ENCODE data around the gene CDKAL1. TPM values are rescaled to one million over a fixed set of nuclear protein-coding genes. Genes with fewer than 3 reads are reported as not detected.

Gene CDKAL1
- total and polyA plus RNA-seq, 8 donors = 3.4 to 36.7 (median 10.4) TPM

GRCh38 chr6:21109391-21110178, 575.3 kb downstream of the CDKAL1 start:
- peak in 1 of 2 donors; percentile 39 for DNase-seq
- intact Hi-C loops (cut with DNase I; ENCODE audit: low total_unique reads) = no loop called here
- peak overlapping the region in 2 of 5 donors; percentile 20 to 25 for H3K27ac ChIP-seq
- TF ChIP-seq POLR2A (IDR thresholded peaks at IDR 0.05) = no peak
- no peak for TF ChIP-seq EP300 (IDR thresholded peaks at IDR 0.05)
- TF ChIP-seq, protein P1, sequence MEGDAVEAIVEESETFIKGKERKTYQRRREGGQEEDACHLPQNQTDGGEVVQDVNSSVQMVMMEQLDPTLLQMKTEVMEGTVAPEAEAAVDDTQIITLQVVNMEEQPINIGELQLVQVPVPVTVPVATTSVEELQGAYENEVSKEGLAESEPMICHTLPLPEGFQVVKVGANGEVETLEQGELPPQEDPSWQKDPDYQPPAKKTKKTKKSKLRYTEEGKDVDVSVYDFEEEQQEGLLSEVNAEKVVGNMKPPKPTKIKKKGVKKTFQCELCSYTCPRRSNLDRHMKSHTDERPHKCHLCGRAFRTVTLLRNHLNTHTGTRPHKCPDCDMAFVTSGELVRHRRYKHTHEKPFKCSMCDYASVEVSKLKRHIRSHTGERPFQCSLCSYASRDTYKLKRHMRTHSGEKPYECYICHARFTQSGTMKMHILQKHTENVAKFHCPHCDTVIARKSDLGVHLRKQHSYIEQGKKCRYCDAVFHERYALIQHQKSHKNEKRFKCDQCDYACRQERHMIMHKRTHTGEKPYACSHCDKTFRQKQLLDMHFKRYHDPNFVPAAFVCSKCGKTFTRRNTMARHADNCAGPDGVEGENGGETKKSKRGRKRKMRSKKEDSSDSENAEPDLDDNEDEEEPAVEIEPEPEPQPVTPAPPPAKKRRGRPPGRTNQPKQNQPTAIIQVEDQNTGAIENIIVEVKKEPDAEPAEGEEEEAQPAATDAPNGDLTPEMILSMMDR (IDR thresholded peaks at IDR 0.05) = no peak
- TF ChIP-seq POLR2AphosphoS5 (IDR thresholded peaks at IDR 0.05) = peak in 1 of 3 donors; percentile 39
- no peaks in the 10 kb centered on the region for H3K27me3 ChIP-seq
- WGBS, 5 donors = 24 to 41% (median 31%) methylated on average over 5 of the region's 5 CpGs
- no peaks in the 10 kb centered on the region for H3K9me3 ChIP-seq
- H3K4me3 ChIP-seq = no peak overlapping the region
- peaks cover 0 to 33% (median 27%) of the 10 kb centered on the region in 4 donors for H3K4me1 ChIP-seq
- no peaks in the 10 kb centered on the region for H3K36me3 ChIP-seq

GRCh38 chr6:21110684-21111083, 576.4 kb downstream of the CDKAL1 start:
- 93 to 97% (median 95%) methylated on average over 5 of the region's 5 CpGs for WGBS, 5 donors
- intact Hi-C loops (cut with DNase I; ENCODE audit: low total_unique reads) = no loop called here
- peak overlapping the region in 1 of 5 donors; percentile 25 for H3K27ac ChIP-seq

DNA sequence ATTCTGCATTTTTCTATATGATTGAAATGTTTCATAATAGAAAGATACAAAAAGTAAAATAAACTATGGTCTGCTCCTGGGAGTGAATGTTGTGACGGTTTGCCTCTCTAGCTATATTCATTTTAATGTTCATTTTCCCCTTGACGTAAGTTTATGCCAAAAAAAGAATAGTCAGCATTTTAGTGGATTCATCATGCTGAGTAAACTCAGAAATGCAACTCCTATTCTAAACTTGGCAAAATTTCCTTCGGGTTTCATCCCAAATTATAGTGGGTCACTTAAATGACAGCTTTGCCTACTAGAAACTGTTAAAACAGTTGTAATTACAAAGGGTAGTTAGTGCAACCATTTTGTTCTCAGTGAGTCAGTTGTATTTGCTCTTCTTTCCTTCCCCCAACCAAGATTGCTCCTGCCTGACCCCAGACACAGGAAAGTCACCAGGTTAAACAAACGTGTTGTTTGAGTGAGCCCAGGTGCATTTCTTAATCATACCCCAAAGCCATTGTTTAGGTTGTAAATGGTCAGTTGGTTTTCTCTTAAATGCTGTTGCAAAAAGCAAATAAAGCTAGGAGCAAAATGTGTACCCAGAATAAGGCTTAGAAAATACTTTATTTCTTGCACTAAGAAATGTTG, 577.0 kb downstream of the CDKAL1 start:
- no peak for TF ChIP-seq EP300 (IDR thresholded peaks at IDR 0.05)
- TF ChIP-seq, protein P1 (IDR thresholded peaks at IDR 0.05) = no peak
- peak in 1 of 3 donors; percentile 67 for TF ChIP-seq POLR2AphosphoS5 (IDR thresholded peaks at IDR 0.05)
- H3K4me1 ChIP-seq = peaks cover 0 to 37% (median 27%) of the 10 kb centered on the region in 4 donors
- H3K27me3 ChIP-seq = no peaks in the 10 kb centered on the region
- 48 to 57% (median 51%) methylated on average over 4 of the region's 4 CpGs for WGBS, 5 donors
- no peaks in the 10 kb centered on the region for H3K36me3 ChIP-seq
- H3K4me3 ChIP-seq = no peak overlapping the region
- peak; percentile 26 to 56 for DNase-seq
- no peaks in the 10 kb centered on the region for H3K9me3 ChIP-seq
- intact Hi-C loops (cut with DNase I; ENCODE audit: low total_unique reads) = no loop called here
- H3K27ac ChIP-seq = peak overlapping the region in 1 of 5 donors; percentile 25

More at GRCh38 chr6:21110684-21111083, 576.4 kb downstream of the CDKAL1 start:
- Histone ChIP-seq H3K4me3 (no peak overlapping the region), H3K27me3 (no peaks in the 10 kb centered on the region), H3K36me3 (no peaks in the 10 kb centered on the region), H3K9me3 (no peaks in the 10 kb centered on the region), H3K4me1 (peaks cover 0 to 37% (median 27%) of the 10 kb centered on the region in 4 donors)
- TF ChIP-seq POLR2AphosphoS5 (IDR thresholded peaks at IDR 0.05) = no peak
- TF ChIP-seq, protein P1 (IDR thresholded peaks at IDR 0.05) = no peak
- no peak for TF ChIP-seq EP300 (IDR thresholded peaks at IDR 0.05)
- no peak for TF ChIP-seq POLR2A (IDR thresholded peaks at IDR 0.05)
- no peak for DNase-seq

DNA sequence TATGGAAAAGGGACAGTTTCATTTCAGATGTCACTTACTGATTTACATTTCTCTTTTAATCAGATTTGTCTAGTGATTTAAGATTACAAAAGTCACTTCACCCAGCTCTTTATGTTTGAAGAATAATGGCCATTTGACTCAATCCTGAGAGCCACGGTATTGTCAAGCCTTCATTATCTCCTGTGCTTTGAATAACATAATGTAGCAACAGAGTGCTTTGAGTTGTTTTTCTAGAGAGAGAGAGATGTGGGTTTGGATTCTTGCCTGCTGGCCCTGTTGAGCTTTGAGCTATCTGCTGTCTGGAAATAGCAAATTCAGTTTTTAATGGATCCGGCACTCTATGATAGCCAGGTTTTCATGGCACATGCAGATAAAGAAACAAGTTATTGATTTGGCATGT, 580.9 kb downstream of the CDKAL1 start:
- WGBS, 5 donors = 13 to 38% (median 27%) methylated on average over 2 of the region's 2 CpGs
- Histone ChIP-seq H3K27ac (no peak overlapping the region), H3K4me1 (peaks cover 0 to 28% (median 15%) of the 10 kb centered on the region in 4 donors), H3K27me3 (no peaks in the 10 kb centered on the region), H3K36me3 (no peaks in the 10 kb centered on the region), H3K4me3 (no peak overlapping the region), H3K9me3 (no peaks in the 10 kb centered on the region)
- DNase-seq = peak in 1 of 2 donors; percentile 45
- intact Hi-C loops (cut with DNase I; ENCODE audit: low total_unique reads) = no loop called here
- TF ChIP-seq POLR2A (IDR thresholded peaks at IDR 0.05) = no peak
